ENCODE measurements around the gene SEZ6.

Gene SEZ6

GRCh38 chr17:28918295-28918694 lies 87.5 kb downstream of the SEZ6 start:
- CTCF ChIA-PET, result interaction anchor here (0.7 to 2.8 kb wide), 11 partner anchors 10 to 202 kb away, joined by 3 to 23 read pairs (median 5); partner anchors contain the start of gene TLCD1
- TF ChIP-seq SALL2 (tag by site-specific recombination; IDR thresholded peaks at IDR 0.05; ENCODE audit: borderline replicate concordance), result no peak
- TF ChIP-seq SP7 (tag by site-specific recombination; IDR thresholded peaks at IDR 0.05), result no peak
- POLR2A ChIA-PET, result interaction anchor here (0.6 to 1.9 kb wide), 2 partner anchors 35 to 156 kb away, joined by 3 to 4 read pairs; no protein-coding TSS in a partner anchor
- no peaks in the 10 kb centered on the region for H3K4me1 ChIP-seq (ENCODE audit: control insufficient read depth, insufficient read depth, low read length)
- H3K4me3 ChIP-seq (ENCODE audit: low read depth, low read length), result no peak overlapping the region
- peaks cover 89 to 96% of the 10 kb centered on the region in 2 experiments for H3K36me3 ChIP-seq (ENCODE audit: control insufficient read depth in 2 of 2, insufficient read depth in 1 of 2, low read length in 2 of 2)
- no peak overlapping the region for H3K27ac ChIP-seq (ENCODE audit: extremely low read depth, low read depth, low read length)
- H3K9me3 ChIP-seq (ENCODE audit: control insufficient read depth, insufficient read depth, low read depth, low read length), result no peaks in the 10 kb centered on the region

DNA sequence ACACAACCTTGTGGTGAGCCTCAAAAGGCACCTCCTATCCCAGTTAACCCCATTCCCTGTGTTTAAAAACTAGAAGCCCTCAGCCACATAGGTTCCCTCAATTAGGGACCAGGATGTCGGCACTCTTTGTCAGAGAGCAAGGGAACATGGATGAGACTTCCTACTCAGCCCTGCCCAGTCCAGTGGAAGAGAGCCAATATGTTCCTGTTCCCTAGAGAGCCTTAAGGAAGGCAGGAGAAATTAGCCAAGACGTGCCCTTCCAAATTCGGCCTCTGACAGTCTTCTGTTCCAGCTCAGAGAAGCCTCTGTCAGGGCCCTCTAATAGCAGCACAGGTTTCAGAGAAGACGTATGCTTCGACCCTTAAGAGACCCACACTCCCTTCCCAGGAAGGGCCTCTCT lies 88.4 kb downstream of the SEZ6 start:
- POLR2A ChIA-PET, result interaction anchor here (1.9 kb wide), 1 partner anchor 36 kb away, joined by 4 read pairs; no protein-coding TSS in a partner anchor
- CTCF ChIA-PET, result interaction anchor here (0.7 to 3.3 kb wide), 14 partner anchors 9 to 234 kb away, joined by 3 to 23 read pairs (median 6); partner anchors contain the start of genes DHRS13 and TLCD1

DNA sequence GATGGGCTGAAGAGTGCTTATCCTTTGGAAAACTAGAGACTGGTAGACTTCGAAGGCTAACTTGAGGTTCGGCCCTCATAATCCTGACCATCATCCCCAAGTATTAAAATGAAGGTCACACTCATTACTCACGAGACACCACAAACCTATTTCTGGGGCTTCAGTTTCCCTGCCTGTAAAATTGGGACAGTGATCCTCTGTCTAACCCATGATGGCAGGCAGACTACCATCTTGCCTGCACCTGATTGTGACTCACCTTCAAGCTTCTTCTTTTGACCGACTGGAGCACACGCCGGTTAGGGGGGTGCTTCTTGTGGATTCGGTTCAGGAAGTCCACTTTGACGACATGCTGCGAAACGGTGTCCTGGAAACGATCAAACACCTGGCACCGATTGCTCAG lies 88.8 kb downstream of the SEZ6 start:
- no peaks in the 10 kb centered on the region for H3K4me1 ChIP-seq (ENCODE audit: control insufficient read depth, insufficient read depth, low read length)
- no peaks in the 10 kb centered on the region for H3K9me3 ChIP-seq (ENCODE audit: control insufficient read depth, insufficient read depth, low read depth, low read length)
- no peak overlapping the region for H3K4me3 ChIP-seq (ENCODE audit: low read depth, low read length)
- H3K27ac ChIP-seq (ENCODE audit: extremely low read depth, low read depth, low read length), result no peak overlapping the region
- ChIA-PET CTCF (interaction anchor here (0.7 to 3.3 kb wide), 15 partner anchors 9 to 273 kb away, joined by 3 to 23 read pairs (median 5); partner anchors contain the start of genes DHRS13 and TLCD1), POLR2A (interaction anchor here (1.5 kb wide), 2 partner anchors 35 to 190 kb away, joined by 3 to 4 read pairs; partner anchors contain the start of gene PHF12)
- TF ChIP-seq ZNF10 (tag by site-specific recombination; IDR thresholded peaks at IDR 0.05) (0 out of 2 replicates have a peak, but pooled peaks have one; percentile 22), SETDB1 (IDR thresholded peaks at IDR 0.05; ENCODE audit: insufficient read length, low read length) (no peak), ZFP37 (tag by site-specific recombination; IDR thresholded peaks at IDR 0.05) (no peak), ZNF610 (tag by site-specific recombination; IDR thresholded peaks at IDR 0.05; ENCODE audit: borderline replicate concordance) (no peak), ZNF660 (tag by site-specific recombination; IDR thresholded peaks at IDR 0.05) (no peak), FEZF1 (tag by site-specific recombination; IDR thresholded peaks at IDR 0.05) (no peak)
- TF ChIP-seq, protein P1, sequence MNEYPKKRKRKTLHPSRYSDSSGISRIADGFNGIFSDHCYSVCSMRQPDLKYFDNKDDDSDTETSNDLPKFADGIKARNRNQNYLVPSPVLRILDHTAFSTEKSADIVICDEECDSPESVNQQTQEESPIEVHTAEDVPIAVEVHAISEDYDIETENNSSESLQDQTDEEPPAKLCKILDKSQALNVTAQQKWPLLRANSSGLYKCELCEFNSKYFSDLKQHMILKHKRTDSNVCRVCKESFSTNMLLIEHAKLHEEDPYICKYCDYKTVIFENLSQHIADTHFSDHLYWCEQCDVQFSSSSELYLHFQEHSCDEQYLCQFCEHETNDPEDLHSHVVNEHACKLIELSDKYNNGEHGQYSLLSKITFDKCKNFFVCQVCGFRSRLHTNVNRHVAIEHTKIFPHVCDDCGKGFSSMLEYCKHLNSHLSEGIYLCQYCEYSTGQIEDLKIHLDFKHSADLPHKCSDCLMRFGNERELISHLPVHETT (tag by site-specific recombination; IDR thresholded peaks at IDR 0.05), result no peak
- TF ChIP-seq, protein P2, sequence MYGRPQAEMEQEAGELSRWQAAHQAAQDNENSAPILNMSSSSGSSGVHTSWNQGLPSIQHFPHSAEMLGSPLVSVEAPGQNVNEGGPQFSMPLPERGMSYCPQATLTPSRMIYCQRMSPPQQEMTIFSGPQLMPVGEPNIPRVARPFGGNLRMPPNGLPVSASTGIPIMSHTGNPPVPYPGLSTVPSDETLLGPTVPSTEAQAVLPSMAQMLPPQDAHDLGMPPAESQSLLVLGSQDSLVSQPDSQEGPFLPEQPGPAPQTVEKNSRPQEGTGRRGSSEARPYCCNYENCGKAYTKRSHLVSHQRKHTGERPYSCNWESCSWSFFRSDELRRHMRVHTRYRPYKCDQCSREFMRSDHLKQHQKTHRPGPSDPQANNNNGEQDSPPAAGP (tag by site-specific recombination; IDR thresholded peaks at IDR 0.05), result no peak
- TF ChIP-seq, protein P3, sequence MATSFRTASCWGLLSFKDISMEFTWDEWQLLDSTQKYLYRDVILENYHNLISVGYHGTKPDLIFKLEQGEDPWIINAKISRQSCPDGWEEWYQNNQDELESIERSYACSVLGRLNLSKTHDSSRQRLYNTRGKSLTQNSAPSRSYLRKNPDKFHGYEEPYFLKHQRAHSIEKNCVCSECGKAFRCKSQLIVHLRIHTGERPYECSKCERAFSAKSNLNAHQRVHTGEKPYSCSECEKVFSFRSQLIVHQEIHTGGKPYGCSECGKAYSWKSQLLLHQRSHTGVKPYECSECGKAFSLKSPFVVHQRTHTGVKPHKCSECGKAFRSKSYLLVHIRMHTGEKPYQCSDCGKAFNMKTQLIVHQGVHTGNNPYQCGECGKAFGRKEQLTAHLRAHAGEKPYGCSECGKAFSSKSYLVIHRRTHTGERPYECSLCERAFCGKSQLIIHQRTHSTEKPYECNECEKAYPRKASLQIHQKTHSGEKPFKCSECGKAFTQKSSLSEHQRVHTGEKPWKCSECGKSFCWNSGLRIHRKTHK (tag by site-specific recombination; IDR thresholded peaks at IDR 0.05), result no peak
- peaks cover 84 to 96% of the 10 kb centered on the region in 2 experiments for H3K36me3 ChIP-seq (ENCODE audit: control insufficient read depth in 2 of 2, insufficient read depth in 1 of 2, low read length in 2 of 2)

More for the DNA sequence above, 88.4 kb downstream of the SEZ6 start:
- Histone ChIP-seq H3K27ac (ENCODE audit: extremely low read depth, low read depth, low read length) (no peak overlapping the region), H3K9me3 (ENCODE audit: control insufficient read depth, insufficient read depth, low read depth, low read length) (no peaks in the 10 kb centered on the region), H3K4me1 (ENCODE audit: control insufficient read depth, insufficient read depth, low read length) (no peaks in the 10 kb centered on the region), H3K4me3 (ENCODE audit: low read depth, low read length) (no peak overlapping the region), H3K36me3 (ENCODE audit: control insufficient read depth in 2 of 2, insufficient read depth in 1 of 2, low read length in 2 of 2) (peaks cover 84 to 96% of the 10 kb centered on the region in 2 experiments)
- TF ChIP-seq ZNF354C (tag by site-specific recombination; IDR thresholded peaks at IDR 0.05; ENCODE audit: borderline replicate concordance, low read depth), result no peak
- TF ChIP-seq HOXC10 (CRISPR knock-in tag; IDR thresholded peaks at IDR 0.05), result no peak
- TF ChIP-seq ZNF585B (tag by site-specific recombination; IDR thresholded peaks at IDR 0.05), result no peak
- TF ChIP-seq GLIS2 (tag by site-specific recombination; IDR thresholded peaks at IDR 0.05), result no peak
- TF ChIP-seq ZEB2 (tag by site-specific recombination; IDR thresholded peaks at IDR 0.05), result no peak
- TF ChIP-seq ZNF785 (tag by site-specific recombination; IDR thresholded peaks at IDR 0.05), result no peak
- TF ChIP-seq, protein P4, sequence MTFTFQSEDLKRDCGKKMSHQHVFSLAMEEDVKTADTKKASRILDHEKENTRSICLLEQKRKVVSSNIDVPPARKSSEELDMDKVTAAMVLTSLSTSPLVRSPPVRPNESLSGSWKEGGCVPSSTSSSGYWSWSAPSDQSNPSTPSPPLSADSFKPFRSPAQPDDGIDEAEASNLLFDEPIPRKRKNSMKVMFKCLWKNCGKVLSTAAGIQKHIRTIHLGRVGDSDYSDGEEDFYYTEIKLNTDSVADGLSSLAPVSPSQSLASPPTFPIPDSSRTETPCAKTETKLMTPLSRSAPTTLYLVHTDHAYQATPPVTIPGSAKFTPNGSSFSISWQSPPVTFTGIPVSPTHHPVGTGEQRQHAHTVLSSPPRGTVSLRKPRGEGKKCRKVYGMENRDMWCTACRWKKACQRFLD (tag by site-specific recombination; IDR thresholded peaks at IDR 0.05), result no peak
- TF ChIP-seq ZNF670 (tag by site-specific recombination; IDR thresholded peaks at IDR 0.05; ENCODE audit: low read depth), result no peak
- no peak for TF ChIP-seq ZNF280C (tag by site-specific recombination; IDR thresholded peaks at IDR 0.05)
- TF ChIP-seq, protein P5, sequence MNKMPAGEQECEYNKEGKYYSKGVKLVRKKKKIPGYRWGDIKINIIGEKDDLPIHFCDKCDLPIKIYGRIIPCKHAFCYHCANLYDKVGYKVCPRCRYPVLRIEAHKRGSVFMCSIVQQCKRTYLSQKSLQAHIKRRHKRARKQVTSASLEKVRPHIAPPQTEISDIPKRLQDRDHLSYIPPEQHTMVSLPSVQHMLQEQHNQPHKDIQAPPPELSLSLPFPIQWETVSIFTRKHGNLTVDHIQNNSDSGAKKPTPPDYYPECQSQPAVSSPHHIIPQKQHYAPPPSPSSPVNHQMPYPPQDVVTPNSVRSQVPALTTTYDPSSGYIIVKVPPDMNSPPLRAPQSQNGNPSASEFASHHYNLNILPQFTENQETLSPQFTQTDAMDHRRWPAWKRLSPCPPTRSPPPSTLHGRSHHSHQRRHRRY (tag by site-specific recombination; IDR thresholded peaks at IDR 0.05), result no peak
- TF ChIP-seq ZNF174 (tag by site-specific recombination; IDR thresholded peaks at IDR 0.05), result no peak
- no peak for TF ChIP-seq ZNF777 (tag by site-specific recombination; IDR thresholded peaks at IDR 0.05; ENCODE audit: borderline replicate concordance)
- no peak for TF ChIP-seq SP3 (tag by site-specific recombination; IDR thresholded peaks at IDR 0.05)
- TF ChIP-seq KLF1 (tag by site-specific recombination; IDR thresholded peaks at IDR 0.05), result no peak
